GM12872 (cell line): Measurements from ENCODE around the gene KRTDAP.

Experiments used
- TF ChIP-seq, protein P1 (sequence below): IDR thresholded peaks from 3 replicates; pipeline ENCODE4 v1.5.1; 2011; ENCODE audit warnings: low read depth, mild to moderate bottlenecking, low read length, moderate library complexity; ENCODE audit not compliant: insufficient read depth

Gene KRTDAP

DNA sequence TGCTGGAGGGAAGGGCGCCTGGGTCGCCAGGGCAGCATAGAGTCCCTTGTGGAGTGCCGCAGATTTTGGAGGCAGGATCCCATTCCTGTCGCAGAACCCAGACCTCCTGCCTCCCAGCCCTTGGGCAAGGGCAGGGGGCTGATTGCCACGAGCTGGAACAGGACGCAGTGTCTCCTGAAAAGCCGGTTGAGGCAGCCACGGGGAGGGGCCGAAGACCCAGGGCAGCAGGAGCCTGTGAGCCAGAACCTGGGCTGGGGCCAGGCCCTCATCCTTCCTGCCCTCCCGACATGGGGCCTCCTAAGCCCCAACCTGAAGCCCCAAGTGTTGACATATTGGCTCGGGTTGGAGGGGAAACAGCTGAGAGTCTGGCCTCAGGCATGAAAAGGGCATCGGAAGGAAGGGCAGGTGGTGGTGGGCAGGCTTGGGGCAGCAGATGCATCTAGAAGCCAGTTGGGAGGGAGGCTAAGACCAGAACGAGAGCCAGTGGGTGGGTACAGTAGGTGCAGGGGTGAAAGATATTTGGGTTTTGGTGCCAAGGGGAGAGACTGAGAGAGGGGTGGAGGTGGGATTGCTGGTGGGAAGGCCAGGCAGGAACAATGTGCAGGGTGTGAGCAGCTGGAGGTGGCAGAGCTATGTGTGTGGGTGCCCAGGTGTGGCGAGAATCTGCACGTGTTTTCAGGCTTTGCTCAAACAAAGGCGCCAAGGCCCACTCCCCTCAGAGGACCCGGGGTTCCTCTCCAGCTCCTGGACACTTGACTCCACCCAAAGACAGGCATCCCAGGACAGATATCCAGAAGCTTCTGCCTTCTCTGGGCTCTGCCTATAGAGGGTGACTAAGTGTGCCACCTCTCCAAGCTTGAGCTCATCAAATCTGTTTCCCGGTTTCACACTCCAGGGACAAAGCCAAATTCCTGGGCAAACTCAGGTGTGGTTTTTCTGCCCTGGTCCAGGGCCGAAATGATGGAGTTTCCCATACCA lies 39.3 kb upstream of the KRTDAP start:
- TF ChIP-seq, protein P1, sequence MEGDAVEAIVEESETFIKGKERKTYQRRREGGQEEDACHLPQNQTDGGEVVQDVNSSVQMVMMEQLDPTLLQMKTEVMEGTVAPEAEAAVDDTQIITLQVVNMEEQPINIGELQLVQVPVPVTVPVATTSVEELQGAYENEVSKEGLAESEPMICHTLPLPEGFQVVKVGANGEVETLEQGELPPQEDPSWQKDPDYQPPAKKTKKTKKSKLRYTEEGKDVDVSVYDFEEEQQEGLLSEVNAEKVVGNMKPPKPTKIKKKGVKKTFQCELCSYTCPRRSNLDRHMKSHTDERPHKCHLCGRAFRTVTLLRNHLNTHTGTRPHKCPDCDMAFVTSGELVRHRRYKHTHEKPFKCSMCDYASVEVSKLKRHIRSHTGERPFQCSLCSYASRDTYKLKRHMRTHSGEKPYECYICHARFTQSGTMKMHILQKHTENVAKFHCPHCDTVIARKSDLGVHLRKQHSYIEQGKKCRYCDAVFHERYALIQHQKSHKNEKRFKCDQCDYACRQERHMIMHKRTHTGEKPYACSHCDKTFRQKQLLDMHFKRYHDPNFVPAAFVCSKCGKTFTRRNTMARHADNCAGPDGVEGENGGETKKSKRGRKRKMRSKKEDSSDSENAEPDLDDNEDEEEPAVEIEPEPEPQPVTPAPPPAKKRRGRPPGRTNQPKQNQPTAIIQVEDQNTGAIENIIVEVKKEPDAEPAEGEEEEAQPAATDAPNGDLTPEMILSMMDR: no peak

DNA sequence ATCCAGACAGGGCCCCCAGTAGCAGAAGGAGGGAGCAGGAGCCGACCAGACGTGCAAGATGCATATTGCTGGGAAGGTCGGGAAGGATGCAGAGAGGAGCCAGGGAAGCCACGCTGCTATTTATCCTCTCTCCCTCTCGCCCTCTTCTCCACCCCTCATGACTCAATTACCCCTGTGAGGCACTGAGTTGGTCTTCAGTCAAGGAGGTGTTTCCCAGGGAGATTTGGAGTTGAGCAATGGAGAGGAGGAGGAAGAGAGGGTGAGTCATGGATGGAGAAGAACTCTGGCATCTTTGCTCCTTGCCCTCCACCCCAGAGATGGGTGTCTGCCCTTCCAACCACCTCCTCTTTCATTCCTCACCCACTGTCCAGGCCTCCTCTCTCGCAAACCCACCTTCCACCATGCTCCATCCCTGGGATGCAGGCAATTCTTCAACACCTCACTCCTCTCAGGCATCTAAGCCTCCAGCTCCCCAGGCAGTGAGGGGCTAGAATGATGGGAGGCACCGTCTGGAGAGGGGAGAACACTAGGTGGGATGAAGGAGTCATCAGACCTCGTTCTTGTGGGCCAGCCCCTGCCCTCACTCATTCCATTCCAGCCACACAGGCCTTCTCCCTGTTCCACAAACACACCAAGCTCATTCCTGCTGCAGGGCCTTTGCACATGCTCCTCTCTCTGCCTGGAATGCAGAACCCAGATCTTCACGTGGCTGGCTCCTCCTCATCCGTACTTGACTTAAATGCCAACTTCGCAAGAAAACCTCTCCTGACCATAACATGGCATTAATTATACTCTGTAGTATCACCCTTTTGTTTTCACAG lies 38.2 kb upstream of the KRTDAP start, which contains the start of gene SBSN:
TSS of gene SBSN (minus strand) at position 94 of the 821 bp plus-strand sequence. CDS start at position 64, 30 bp downstream.
- TF ChIP-seq, protein P1: no peak

DNA sequence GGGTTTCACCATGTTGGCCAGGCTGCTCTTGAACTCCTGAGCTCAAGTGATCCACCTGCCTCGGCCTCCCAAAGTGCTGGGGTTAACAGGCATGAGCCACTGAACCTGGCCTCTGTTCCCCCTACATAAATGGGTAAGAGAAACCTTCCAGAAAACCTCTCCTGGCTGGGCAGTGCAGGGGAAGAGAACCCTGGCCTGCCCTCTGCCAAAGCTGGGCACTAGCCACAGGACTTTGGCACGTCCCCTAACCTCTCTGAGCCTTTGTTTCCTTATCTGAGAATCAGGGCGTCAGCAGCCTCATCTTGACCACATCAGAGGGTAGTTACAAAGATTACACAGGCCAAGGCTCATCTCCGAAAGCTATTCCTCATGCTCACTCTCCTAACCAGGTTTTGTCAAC lies 35.6 kb upstream of the KRTDAP start:
- TF ChIP-seq, protein P1: no peak

DNA sequence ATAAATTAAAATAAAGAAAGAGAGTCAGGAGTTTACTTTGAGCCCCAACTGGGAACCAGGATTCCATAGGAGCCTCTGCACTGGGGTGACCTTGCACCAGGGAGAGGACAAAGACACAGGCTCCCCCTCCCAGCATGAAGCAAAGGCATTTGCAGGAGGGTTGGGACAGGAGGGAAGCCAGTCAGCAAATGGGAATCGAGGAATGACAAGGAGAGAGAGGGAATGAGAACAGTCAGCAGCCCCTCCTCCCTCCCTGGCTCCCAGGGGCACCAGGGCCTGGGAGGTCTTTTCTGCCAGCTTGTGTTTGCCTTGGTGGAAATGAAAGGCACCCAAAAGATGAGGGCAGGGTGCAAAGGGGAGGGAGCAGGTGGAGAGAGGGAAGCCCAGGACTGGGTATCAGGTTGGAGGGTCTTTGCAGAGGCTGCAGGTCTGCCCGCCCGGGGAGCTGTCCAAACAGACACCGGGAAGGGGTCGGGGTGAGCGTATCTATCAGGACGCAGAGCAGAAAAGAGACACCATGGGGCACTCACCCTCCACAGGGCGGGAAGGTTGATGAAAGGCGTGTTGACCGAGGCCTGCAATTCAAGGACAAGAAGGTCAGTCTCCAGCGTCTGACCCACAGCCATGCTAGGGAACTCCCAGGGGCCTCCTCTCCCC lies 34.0 kb upstream of the KRTDAP start:
- TF ChIP-seq, protein P1: no peak

DNA sequence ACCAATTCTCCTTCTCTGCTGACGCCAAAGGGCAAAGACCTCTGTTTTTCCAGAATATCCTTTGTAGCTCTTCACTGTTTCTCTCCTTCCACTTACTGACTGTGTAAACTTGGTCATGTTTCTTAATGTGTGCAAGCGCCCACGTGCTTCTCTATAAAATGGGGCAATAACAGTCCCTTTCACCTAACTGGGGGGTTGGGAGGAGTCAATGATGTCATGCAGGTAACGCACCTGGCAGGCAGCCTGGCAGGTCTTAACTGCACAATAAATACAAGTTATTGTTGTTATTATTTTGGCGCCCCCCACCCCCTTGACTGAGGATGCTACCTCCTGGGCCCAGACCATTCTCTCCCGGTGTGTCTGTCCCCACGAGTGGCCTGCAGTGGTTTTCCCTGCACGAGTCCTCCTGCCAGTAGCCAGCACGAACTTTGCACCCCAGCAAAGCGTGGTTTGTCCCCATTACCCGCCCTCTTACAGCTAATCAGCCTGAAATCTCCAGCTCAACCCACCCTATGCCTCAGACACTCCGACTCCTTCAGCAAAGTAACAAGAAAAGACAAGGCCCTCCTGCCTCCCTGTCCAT lies 32.6 kb upstream of the KRTDAP start:
- TF ChIP-seq, protein P1: no peak

DNA sequence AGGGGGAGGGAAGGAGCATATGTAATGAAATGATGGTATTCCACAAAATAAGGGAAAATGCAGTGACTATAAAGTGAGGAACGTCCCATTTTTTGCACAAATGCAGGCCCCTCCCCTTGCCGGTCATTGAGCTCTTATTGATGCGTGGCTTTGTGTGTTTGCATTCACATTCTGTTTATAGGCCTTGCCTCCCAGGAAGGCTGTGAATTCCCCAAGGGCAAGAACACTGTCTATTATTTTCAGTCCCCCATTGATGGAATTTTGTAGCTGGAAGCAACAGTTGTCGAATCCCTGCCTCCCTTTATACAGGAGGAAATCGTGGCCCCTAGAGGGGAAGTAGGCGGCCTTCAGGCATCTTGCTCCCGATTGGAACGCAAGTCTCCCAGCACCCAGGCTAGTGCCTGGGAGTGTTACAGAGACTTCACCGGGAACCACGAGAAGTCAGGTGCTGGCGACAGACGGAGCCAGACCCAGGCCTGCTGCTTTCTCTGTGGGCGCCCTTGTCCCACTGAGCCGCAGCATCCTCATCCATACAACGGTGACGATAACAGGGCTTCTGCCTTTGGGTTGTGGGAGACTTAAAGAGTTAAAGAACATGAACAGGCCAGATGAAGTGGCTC lies 31.0 kb upstream of the KRTDAP start:
- TF ChIP-seq, protein P1: no peak
